IPS-18a (cell line): ENCODE measurements around the gene CSAD.
"Not testable (repeated sequence)": the region's sequence is repeated elsewhere in the genome, so short reads cannot be mapped to it uniquely, and the experiment has no call there.

Experiments used
- H3K27ac ChIP-seq: one replicate; pipeline ENCODE4 v1.5.1; 2013; ENCODE audit warnings: low read length
- H3K27me3 ChIP-seq: one replicate; pipeline ENCODE4 v1.6.1; 2013; ENCODE audit warnings: mild to moderate bottlenecking, low read length; ENCODE audit not compliant: control insufficient read depth, insufficient read depth
- H3K36me3 ChIP-seq: one replicate; pipeline ENCODE4 v1.6.1; 2013; ENCODE audit warnings: low read depth, low read length; ENCODE audit not compliant: control insufficient read depth
- H3K4me1 ChIP-seq: one replicate; pipeline ENCODE4 v1.6.1; 2013; ENCODE audit warnings: low read depth, low read length; ENCODE audit not compliant: control insufficient read depth
- H3K4me3 ChIP-seq: one replicate; pipeline ENCODE4 v1.5.1; 2013; ENCODE audit warnings: low read length
- H3K9ac ChIP-seq: one replicate; pipeline ENCODE4 v1.6.1; 2013; ENCODE audit warnings: mild to moderate bottlenecking, low read length, moderate library complexity
- H3K9me3 ChIP-seq: one replicate; pipeline ENCODE4 v1.6.1; 2013; ENCODE audit warnings: low read depth, low read length; ENCODE audit not compliant: control insufficient read depth

CSAD gene

DNA sequence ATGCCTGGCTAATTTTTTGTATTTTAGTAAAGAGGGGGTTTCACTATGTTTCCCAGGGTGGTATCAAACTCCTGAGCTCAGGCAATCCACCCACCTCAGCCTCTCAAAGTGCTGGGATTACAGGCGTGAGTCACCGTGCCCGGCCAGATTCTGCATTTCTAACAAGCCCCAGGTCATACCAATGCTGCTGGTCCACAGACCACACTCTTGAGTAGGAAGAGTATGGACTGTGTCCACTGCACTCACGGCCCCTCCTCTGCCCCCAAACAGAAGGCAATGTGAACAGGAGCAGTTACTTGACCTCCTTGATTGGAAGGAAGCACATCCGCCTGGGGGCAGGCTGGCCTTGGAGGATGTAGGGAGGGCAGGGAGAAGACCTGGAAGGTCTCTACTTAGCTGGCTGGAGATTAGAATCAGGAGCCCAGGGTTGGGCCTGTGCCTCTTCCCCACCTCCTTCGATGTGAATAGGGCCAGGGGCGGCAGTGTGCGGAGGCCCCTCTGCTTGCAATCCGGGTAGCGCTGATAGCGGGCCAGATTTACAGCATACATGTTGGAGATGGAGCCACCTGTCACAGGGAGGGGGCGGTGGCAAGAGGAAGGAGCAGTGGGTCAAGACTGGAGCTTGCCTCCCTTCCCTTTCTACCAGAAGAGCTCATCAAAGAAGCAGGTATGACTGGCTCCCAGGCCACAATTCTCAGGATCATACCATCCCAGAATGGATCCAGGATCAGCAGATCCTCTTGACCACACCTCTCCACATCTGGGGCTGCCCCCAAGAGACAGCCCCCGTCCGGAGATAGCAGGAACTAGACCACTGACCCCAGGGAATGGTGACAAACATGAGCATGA is 9.6 kb downstream of the CSAD start:
- Histone ChIP-seq H3K27ac (no peak overlapping the region), H3K9me3 (no peaks in the 10 kb centered on the region), H3K4me1 (peaks cover 7% of the 10 kb centered on the region), H3K27me3 (peaks cover 44% of the 10 kb centered on the region), H3K9ac (no peak overlapping the region), H3K4me3 (no peak overlapping the region), H3K36me3 (no peaks in the 10 kb centered on the region)

DNA sequence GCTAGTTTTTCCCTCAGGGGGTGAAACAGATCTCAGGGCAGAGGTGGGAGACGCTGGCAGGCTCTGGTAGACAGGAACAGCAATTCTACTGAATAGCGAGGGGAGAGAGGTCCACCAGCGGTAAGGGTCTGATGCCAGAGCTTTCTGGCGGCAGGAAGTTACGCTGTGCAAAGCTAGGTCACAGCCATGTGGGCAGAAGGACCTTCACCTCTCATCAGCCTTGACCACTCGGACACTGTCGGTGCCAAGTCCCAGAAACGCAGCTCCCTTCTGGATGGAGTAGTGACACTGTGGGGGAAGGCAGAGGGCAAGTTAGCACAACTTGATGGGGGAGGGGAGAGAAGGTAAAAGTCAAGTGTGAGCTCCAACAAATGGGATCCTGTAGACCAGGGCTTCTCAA is 10.5 kb downstream of the CSAD start:
- Histone ChIP-seq H3K4me3 (no peak overlapping the region), H3K9me3 (no peaks in the 10 kb centered on the region), H3K36me3 (no peaks in the 10 kb centered on the region), H3K27me3 (peaks cover 36% of the 10 kb centered on the region), H3K4me1 (no peaks in the 10 kb centered on the region), H3K9ac (no peak overlapping the region), H3K27ac (no peak overlapping the region)

DNA sequence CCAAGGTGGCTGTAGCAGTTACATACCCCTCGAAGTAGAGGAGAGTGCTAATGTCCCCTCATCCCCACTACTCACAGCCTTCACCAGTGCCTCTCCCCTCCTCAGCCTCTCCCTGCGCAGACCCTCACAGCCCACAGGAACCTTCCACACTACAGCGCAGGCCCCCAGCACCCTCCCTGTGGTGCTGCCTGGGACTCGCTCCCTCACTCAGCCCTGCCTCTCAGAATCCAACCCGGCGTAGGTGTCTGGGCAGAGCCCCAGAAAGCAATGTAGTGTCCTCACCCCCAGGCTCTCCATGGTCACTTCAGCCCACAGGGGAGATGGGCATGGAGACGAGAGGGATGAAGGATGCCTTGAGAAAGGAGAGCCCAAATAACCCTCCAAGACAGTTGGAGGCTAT is 11.1 kb downstream of the CSAD start:
- Histone ChIP-seq H3K36me3 (no peaks in the 10 kb centered on the region), H3K9ac (no peak overlapping the region)

DNA sequence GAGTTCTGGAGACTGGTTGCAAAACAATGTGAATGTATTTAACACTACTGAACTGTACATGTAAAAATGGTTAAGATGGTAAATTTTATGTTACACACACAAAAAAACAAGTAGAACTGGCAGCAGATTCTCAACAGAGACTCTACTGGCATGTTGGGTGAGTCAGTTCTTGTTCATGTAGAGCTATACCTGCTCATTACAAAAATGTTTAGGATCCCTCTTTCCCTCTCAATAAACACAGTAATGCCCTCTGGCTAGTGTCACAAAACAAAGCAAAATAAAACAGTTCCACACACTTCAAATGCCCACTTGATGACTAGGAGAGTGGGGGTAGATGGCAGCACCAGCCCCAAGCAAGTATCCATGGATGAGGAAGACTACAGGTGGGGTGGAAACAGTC is 13.9 kb downstream of the CSAD start:
- H3K4me1 ChIP-seq = no peaks in the 10 kb centered on the region
- H3K9me3 ChIP-seq = no peaks in the 10 kb centered on the region
- H3K4me3 ChIP-seq = no peak overlapping the region
- H3K27ac ChIP-seq = no peak overlapping the region
- H3K9ac ChIP-seq = no peak overlapping the region
- H3K36me3 ChIP-seq = no peaks in the 10 kb centered on the region
- peaks cover 6% of the 10 kb centered on the region for H3K27me3 ChIP-seq

More for the DNA sequence above, 11.1 kb downstream of the CSAD start:
- no peak overlapping the region for H3K27ac ChIP-seq
- H3K27me3 ChIP-seq = peaks cover 34% of the 10 kb centered on the region
- H3K9me3 ChIP-seq = no peaks in the 10 kb centered on the region
- H3K4me3 ChIP-seq = no peak overlapping the region
- H3K4me1 ChIP-seq = no peaks in the 10 kb centered on the region

DNA sequence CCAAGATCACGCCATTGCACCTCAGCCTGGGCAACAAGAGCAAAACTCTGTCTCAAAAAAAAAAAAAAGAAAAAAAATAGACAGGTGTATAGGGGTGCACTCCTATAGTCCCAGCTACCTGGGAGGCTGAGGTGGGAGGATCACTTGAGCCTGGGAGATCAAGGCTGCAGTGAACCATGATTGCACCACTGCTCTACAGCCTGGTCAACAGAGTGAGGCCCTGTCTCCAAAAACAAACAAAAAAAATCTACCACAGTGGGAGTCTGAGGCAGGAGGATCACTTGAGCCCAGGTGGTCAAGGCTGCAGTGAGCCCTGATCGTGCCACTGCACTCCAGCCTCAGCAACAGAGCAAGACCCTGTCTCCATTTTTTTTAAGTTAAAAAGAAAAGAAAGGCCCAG is 17.7 kb downstream of the CSAD start:
- H3K36me3 ChIP-seq, H3K4me3 ChIP-seq, H3K4me1 ChIP-seq, H3K9me3 ChIP-seq, H3K9ac ChIP-seq, H3K27ac ChIP-seq: not testable (repeated sequence)
- H3K27me3 ChIP-seq = peaks cover 13% of the 10 kb centered on the region

DNA sequence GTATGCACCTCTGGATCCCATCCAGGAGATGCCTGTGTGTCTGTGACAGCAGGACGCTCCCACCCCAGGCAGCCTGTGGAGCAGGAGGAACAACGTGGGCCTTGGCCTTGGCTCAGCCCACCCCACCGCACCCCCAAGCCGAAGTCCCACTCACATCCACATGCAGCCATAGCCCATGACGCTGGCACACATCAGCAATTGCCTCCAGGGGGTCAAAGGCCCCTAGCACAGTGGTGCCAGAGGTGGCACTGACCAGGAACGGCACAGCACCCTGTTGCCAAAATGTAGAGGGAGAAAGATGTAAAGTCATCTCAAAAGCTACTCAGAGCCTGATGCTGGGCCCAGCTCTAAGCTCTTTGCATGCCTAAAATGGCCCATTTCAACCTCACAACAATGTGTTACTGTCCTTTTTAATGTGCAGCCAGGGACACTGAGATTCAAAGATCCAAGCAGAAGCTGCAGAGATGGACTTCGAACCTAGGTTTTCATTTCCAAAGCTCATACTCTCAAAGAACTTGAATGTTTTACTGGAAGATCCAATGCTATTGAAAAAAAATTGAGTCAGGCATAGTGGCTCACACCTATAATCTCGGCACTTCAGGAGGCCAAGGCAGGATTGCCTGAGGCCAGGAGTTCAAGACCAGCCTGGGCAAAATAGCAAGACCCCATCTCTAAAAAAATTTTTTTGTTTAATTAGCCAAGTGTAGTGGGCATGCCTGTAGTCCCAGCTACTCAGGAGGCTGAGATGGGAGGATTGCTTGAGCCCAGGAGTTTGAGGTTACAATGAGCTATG is 19.4 kb downstream of the CSAD start:
- no peak overlapping the region for H3K27ac ChIP-seq
- H3K36me3 ChIP-seq = no peaks in the 10 kb centered on the region
- no peak overlapping the region for H3K4me3 ChIP-seq
- H3K4me1 ChIP-seq = peaks cover 4% of the 10 kb centered on the region
- no peaks in the 10 kb centered on the region for H3K9me3 ChIP-seq
- H3K27me3 ChIP-seq = peaks cover 13% of the 10 kb centered on the region
- no peak overlapping the region for H3K9ac ChIP-seq

DNA sequence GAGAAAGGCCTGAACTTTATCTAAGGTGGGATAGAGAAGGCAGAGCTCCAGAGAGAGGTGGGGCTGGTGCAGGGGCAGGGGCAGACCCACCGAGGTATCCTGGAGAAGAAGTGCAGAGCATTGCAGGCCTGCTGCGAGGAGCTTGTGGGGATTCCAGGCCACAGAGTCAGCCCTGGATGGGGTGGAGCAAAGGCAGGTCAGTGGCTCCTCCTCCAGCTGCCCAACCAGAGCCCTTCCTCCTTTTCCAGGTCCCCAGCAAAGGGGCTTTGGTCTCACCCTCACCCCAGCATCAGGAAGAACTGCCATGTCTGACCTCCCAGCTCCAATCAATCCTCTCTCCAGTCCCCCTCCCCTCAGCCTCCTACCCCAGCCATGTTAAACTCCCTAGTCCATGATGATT is 20.1 kb downstream of the CSAD start:
- Histone ChIP-seq H3K36me3 (no peaks in the 10 kb centered on the region), H3K9ac (no peak overlapping the region), H3K4me1 (peaks cover 4% of the 10 kb centered on the region), H3K4me3 (no peak overlapping the region), H3K9me3 (no peaks in the 10 kb centered on the region), H3K27ac (no peak overlapping the region), H3K27me3 (peaks cover 13% of the 10 kb centered on the region)

DNA sequence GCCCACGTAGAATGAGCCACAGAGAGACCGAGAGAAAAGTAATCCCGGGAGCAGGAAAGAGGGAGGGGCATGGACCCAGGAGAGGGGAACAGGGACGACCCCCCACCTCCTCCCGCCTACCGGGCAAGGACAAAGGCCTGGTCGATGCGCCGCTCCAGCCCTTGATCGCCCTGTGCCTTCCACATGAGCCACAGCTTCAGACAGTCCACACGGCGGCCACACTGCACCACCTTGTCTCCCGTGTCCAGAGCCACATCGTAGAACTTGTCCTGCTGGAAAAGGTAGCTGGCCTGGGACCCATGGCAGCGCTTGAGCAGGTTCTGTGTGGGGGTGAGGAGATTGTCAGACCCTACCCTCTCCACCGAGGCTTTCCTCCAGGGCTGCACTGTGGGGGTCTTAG is 20.7 kb downstream of the CSAD start:
- H3K9ac ChIP-seq = no peak overlapping the region
- H3K4me1 ChIP-seq = peaks cover 4% of the 10 kb centered on the region
- peak overlapping the region; percentile 30 for H3K4me3 ChIP-seq
- H3K9me3 ChIP-seq = no peaks in the 10 kb centered on the region
- H3K27ac ChIP-seq = no peak overlapping the region
- H3K27me3 ChIP-seq = peaks cover 13% of the 10 kb centered on the region
- no peaks in the 10 kb centered on the region for H3K36me3 ChIP-seq

DNA sequence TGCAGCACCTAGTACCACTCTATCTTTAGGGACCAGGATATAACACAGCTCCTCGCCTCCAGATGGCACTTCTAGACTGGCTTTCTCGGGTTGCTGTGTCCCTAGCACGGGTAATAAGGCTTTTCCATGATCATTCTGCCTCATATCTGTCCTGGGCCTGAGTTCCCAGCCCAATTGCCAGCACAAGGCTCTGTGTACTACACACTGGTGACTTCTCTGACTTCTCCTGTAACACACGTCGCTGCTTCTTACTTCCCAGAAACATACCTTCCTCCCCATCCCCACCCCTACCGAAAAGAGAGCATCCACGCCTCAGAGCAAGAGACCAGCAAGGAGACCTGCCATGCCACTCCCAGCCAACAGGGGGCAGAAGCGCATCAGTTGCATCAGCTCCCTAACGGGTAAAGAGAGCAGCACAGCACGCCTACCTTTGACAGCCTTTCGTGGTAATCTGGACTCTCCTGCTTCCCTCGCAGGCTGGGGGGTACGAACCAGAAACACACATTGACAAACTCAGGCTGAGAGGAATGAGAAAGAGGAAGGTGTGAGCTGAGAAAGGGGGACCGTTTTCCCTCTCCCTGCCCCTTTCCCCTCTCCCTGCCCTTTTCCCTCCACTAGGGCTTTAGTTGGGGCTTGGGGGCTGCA is 21.4 kb downstream of the CSAD start:
- H3K9me3 ChIP-seq = no peaks in the 10 kb centered on the region
- H3K27me3 ChIP-seq = peaks cover 13% of the 10 kb centered on the region
- H3K36me3 ChIP-seq = no peaks in the 10 kb centered on the region
- H3K4me3 ChIP-seq = peak overlapping the region; percentile 30
- no peak overlapping the region for H3K9ac ChIP-seq
- H3K4me1 ChIP-seq = peaks cover 4% of the 10 kb centered on the region
- no peak overlapping the region for H3K27ac ChIP-seq

DNA sequence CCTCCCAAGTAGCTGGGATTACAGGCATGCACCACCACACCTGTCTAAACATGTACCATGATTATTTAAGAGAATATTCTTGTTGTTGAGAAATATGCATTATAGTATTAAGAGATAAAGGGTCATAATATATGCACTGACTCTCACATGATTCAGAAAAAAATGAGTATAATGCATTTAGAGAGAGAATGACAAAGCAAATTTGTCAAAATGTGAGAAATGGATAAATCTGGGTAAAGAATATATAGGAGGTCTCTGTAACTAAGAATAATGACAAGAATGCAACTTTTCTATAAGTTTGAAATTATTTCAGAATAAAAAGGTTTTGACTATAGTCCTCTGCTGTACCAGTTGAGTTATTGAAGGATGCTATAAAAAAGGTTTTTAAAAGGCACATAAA is 28.3 kb downstream of the CSAD start:
- Histone ChIP-seq H3K36me3 (no peaks in the 10 kb centered on the region), H3K9me3 (no peaks in the 10 kb centered on the region), H3K9ac (no peak overlapping the region), H3K4me3 (no peak overlapping the region), H3K27me3 (no peaks in the 10 kb centered on the region), H3K27ac (no peak overlapping the region), H3K4me1 (no peaks in the 10 kb centered on the region)

DNA sequence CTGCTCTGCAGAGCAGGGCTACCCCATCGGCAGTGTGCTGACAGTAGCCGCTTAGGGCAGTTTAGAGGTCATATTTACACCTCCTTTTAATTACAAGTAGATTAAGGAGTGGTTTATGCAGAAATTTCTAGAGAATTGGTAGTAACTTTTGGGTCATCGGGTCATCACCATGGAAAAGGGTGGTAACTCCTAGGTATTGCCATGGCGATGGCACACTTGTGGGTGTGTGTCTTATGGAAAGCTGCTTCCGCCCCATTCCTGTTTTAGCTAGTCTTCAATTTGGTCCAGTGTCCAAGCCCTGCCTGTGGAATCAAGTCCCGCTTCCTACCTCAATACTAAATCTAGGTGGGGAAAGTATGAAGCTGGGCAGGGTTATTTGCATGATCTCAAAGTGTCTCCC is 29.7 kb downstream of the CSAD start:
- Histone ChIP-seq H3K27me3 (no peaks in the 10 kb centered on the region), H3K27ac (no peak overlapping the region), H3K9me3 (no peaks in the 10 kb centered on the region), H3K4me3 (no peak overlapping the region), H3K9ac (no peak overlapping the region), H3K4me1 (no peaks in the 10 kb centered on the region), H3K36me3 (no peaks in the 10 kb centered on the region)
